BLaER1 (cell line): ENCODE data around the gene YKT6.

Source experiments
- H3K27ac ChIP-seq: shearing (Covaris generic); formaldehyde crosslinking; 2 replicates; pipeline ENCODE4 v1.8.1; 2022
- H3K27me3 ChIP-seq: shearing (Covaris generic); formaldehyde crosslinking; 2 replicates; pipeline ENCODE4 v1.8.1; 2022
- H3K36me3 ChIP-seq: shearing (Covaris generic); formaldehyde crosslinking; 2 replicates; pipeline ENCODE4 v1.8.1; 2022
- H3K4me1 ChIP-seq: shearing (Covaris generic); formaldehyde crosslinking; 2 replicates; pipeline ENCODE4 v1.8.1; 2022
- H3K4me2 ChIP-seq: shearing (Covaris generic); formaldehyde crosslinking; 2 replicates; pipeline ENCODE4 v1.8.1; 2022
- H3K4me3 ChIP-seq: shearing (Covaris generic); formaldehyde crosslinking; 2 replicates; pipeline ENCODE4 v1.8.1; 2022
- H3K9ac ChIP-seq: shearing (Covaris generic); formaldehyde crosslinking; 2 replicates; pipeline ENCODE4 v1.8.1; 2022
- H3K9me3 ChIP-seq: shearing (Covaris generic); formaldehyde crosslinking; 2 replicates; pipeline ENCODE4 v1.8.1; 2022
- H4K20me1 ChIP-seq: shearing (Covaris generic); formaldehyde crosslinking; 2 replicates; pipeline ENCODE4 v1.8.1; 2022
- Cebpa-rat ChIP-seq: shearing (Covaris generic); IDR thresholded peaks from 2 replicates; pipeline ENCODE4 v1.8.1; 2022

Gene YKT6

GRCh38 chr7:44229546-44230105 lies 28.8 kb downstream of the YKT6 start:
- Histone ChIP-seq H4K20me1 (no peaks in the 10 kb centered on the region), H3K4me2 (no peak overlapping the region), H3K27ac (no peak overlapping the region), H3K4me3 (no peak overlapping the region), H3K36me3 (no peaks in the 10 kb centered on the region), H3K9ac (no peak overlapping the region), H3K9me3 (no peaks in the 10 kb centered on the region), H3K27me3 (no peaks in the 10 kb centered on the region), H3K4me1 (no peaks in the 10 kb centered on the region)
- TF ChIP-seq Cebpa-rat, result no peak

DNA sequence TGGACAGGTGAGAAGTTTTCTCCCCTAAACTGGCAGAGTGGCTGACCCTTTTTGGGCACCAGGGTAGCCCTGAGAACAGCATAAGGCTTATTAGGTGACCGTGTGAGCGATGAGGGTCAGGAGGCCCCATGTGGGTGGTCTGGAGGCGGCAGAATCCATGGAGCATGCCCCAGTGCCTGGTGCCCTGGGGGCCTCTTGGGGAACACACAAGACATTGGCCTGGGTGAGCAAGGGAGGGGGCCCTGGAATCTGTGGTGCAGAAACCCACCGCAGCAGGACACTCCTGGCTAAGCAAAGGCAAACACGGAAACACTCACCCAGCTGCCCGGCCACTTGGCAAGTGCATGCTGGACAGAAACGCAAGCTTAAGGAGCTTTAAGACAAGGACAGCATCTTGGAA lies 29.5 kb downstream of the YKT6 start:
- no peak overlapping the region for H3K4me3 ChIP-seq
- no peaks in the 10 kb centered on the region for H3K9me3 ChIP-seq
- no peak overlapping the region for H3K4me2 ChIP-seq
- H3K9ac ChIP-seq, result no peak overlapping the region
- no peaks in the 10 kb centered on the region for H4K20me1 ChIP-seq
- H3K36me3 ChIP-seq, result no peaks in the 10 kb centered on the region
- H3K27ac ChIP-seq, result no peak overlapping the region
- no peak for TF ChIP-seq Cebpa-rat
- no peaks in the 10 kb centered on the region for H3K27me3 ChIP-seq
- H3K4me1 ChIP-seq, result no peaks in the 10 kb centered on the region

DNA sequence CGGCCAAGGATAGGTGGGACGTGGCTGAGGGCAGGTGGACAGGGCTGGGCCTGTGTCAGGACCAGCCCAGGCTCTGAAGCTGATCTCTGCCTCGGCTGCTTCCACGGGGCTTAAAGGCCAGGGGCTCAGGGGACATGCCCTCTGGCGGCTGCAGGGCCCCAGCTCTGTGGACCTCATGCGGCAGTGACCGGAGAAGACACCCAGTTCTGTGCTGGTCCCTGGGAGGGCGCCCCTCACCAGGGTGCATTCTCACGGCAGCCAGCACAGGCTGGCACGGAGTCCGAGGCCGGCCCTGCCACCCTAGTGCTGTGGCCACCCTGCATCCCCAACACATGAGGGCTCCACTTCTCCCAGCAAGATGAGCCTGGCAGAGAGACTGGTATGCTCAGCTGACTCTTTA lies 30.3 kb downstream of the YKT6 start:
- Histone ChIP-seq H3K9ac (no peak overlapping the region), H3K9me3 (no peaks in the 10 kb centered on the region), H3K36me3 (no peaks in the 10 kb centered on the region), H3K4me1 (no peaks in the 10 kb centered on the region), H3K4me2 (no peak overlapping the region), H4K20me1 (no peaks in the 10 kb centered on the region), H3K4me3 (no peak overlapping the region), H3K27me3 (no peaks in the 10 kb centered on the region), H3K27ac (no peak overlapping the region)
- no peak for TF ChIP-seq Cebpa-rat

DNA sequence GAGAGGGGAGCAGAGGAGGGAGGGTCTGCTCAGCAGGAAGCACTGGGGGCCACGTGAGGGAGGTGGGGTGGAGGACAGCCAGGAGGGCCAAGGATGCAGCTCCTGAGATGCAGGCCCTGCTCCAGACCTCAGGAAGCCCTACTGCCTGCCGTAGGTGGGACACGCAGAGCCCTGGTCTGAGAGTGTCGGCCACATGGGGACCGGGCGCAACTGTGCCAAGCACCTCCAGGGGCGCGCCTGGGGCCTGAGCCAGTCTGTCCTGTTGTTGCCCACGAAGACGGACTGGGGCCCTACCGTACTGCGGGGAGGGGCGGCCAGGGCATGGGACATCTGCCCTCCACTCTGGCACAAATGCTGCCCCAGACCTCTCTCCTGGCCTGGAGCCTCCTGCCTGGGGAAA lies 31.6 kb downstream of the YKT6 start:
- no peak for TF ChIP-seq Cebpa-rat

GRCh38 chr7:44232901-44233715 lies 32.3 kb downstream of the YKT6 start:
- no peak for TF ChIP-seq Cebpa-rat
- H3K27me3 ChIP-seq, result no peaks in the 10 kb centered on the region
- no peaks in the 10 kb centered on the region for H3K36me3 ChIP-seq

More for the DNA sequence above, 31.6 kb downstream of the YKT6 start:
- no peaks in the 10 kb centered on the region for H3K36me3 ChIP-seq
- H3K4me2 ChIP-seq, result no peak overlapping the region
- H3K27me3 ChIP-seq, result no peaks in the 10 kb centered on the region
- H3K9ac ChIP-seq, result no peak overlapping the region
- no peaks in the 10 kb centered on the region for H3K4me1 ChIP-seq
- no peak overlapping the region for H3K27ac ChIP-seq
- no peak overlapping the region for H3K4me3 ChIP-seq
- no peaks in the 10 kb centered on the region for H4K20me1 ChIP-seq
- no peaks in the 10 kb centered on the region for H3K9me3 ChIP-seq

DNA sequence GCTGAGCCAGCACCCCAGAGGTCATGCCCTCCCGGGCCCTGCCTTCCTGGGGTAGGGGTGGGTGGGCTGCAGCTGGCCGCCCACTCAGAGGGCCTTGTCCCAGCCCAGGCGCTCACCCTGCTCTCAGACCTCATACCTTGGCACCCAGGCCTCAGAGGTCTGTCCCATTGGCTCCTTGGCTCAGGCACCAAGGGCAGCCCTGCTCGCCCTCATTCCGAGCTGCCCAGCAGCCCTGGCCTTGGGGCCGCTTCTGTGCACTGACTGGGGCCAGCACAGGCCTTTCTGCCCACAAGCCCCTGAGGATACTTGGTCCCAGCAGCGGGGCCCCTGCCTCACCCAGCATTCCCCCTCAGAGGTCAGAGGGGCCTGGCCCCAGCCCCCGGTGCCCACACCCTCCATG lies 34.3 kb downstream of the YKT6 start:
- no peak overlapping the region for H3K27ac ChIP-seq
- no peaks in the 10 kb centered on the region for H3K36me3 ChIP-seq
- no peak for TF ChIP-seq Cebpa-rat
- H3K27me3 ChIP-seq, result no peaks in the 10 kb centered on the region
- H3K4me1 ChIP-seq, result no peaks in the 10 kb centered on the region
- H3K4me2 ChIP-seq, result no peak overlapping the region
- no peaks in the 10 kb centered on the region for H4K20me1 ChIP-seq
- no peaks in the 10 kb centered on the region for H3K9me3 ChIP-seq
- H3K4me3 ChIP-seq, result no peak overlapping the region
- no peak overlapping the region for H3K9ac ChIP-seq

More at GRCh38 chr7:44232901-44233715, 32.3 kb downstream of the YKT6 start:
- no peak overlapping the region for H3K9ac ChIP-seq
- H4K20me1 ChIP-seq, result no peaks in the 10 kb centered on the region
- H3K4me2 ChIP-seq, result no peak overlapping the region
- H3K4me3 ChIP-seq, result no peak overlapping the region
- no peaks in the 10 kb centered on the region for H3K9me3 ChIP-seq
- no peaks in the 10 kb centered on the region for H3K4me1 ChIP-seq
- H3K27ac ChIP-seq, result no peak overlapping the region

GRCh38 chr7:44235582-44236332 lies 35.0 kb downstream of the YKT6 start:
- no peak overlapping the region for H3K9ac ChIP-seq
- H3K4me2 ChIP-seq, result no peak overlapping the region
- no peak for TF ChIP-seq Cebpa-rat
- peaks cover 6% of the 10 kb centered on the region; the same call in 1 of the 2 replicates for H3K4me1 ChIP-seq
- no peaks in the 10 kb centered on the region for H3K27me3 ChIP-seq
- no peaks in the 10 kb centered on the region for H3K36me3 ChIP-seq
- no peaks in the 10 kb centered on the region for H4K20me1 ChIP-seq
- H3K9me3 ChIP-seq, result no peaks in the 10 kb centered on the region
- no peak overlapping the region for H3K4me3 ChIP-seq
- H3K27ac ChIP-seq, result no peak overlapping the region

- Histone ChIP-seq H3K4me3 (no peak overlapping the region), H4K20me1 (no peaks in the 10 kb centered on the region), H3K9me3 (no peaks in the 10 kb centered on the region), H3K4me2 (no peak overlapping the region), H3K36me3 (no peaks in the 10 kb centered on the region), H3K9ac (no peak overlapping the region), H3K27ac (no peak overlapping the region), H3K4me1 (peaks cover 11% of the 10 kb centered on the region; the same call in 1 of the 2 replicates), H3K27me3 (no peaks in the 10 kb centered on the region)
- no peak for TF ChIP-seq Cebpa-rat
These were observed 35.6 kb downstream of the YKT6 start for GRCh38 chr7:44236333-44236728.

GRCh38 chr7:44237696-44238095 lies 36.9 kb downstream of the YKT6 start:
- Histone ChIP-seq H3K27ac (no peak overlapping the region), H3K9me3 (no peaks in the 10 kb centered on the region), H3K36me3 (no peaks in the 10 kb centered on the region), H3K9ac (no peak overlapping the region), H3K4me2 (no peak overlapping the region), H4K20me1 (no peaks in the 10 kb centered on the region), H3K4me3 (no peak overlapping the region), H3K27me3 (no peaks in the 10 kb centered on the region), H3K4me1 (peaks cover 12% of the 10 kb centered on the region; the same call in 1 of the 2 replicates)
- no peak for TF ChIP-seq Cebpa-rat
